ENCODE results near the gene PEAK1. TPM values are rescaled to one million over a fixed set of nuclear protein-coding genes. Genes with fewer than 3 reads are reported as not detected.

PEAK1 gene
- total RNA-seq, 1 donor from 2014 or later, result 75.2 TPM

DNA sequence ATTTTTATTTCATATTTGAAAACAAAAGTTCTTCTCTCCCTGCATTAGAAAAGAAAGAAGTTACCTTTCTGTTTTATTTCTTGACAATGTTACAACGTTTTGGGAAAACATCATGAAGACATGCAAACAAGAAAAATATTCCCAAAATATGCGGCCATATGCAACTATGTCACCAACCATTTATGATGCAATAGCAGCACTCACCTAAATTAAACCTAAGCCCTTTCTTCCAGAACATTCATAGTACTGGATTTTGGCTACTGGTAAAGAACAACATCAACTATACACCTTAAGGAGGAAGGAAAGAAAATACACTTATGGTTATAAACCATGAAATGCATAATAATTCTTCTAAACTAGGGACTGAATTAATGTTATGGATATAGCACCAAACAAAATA lies 164.5 kb downstream of the PEAK1 start:
- H3K4me3 ChIP-seq, result no peak overlapping the region
- H3K36me3 ChIP-seq, result peaks cover 22% of the 10 kb centered on the region
- TF ChIP-seq, protein P1, sequence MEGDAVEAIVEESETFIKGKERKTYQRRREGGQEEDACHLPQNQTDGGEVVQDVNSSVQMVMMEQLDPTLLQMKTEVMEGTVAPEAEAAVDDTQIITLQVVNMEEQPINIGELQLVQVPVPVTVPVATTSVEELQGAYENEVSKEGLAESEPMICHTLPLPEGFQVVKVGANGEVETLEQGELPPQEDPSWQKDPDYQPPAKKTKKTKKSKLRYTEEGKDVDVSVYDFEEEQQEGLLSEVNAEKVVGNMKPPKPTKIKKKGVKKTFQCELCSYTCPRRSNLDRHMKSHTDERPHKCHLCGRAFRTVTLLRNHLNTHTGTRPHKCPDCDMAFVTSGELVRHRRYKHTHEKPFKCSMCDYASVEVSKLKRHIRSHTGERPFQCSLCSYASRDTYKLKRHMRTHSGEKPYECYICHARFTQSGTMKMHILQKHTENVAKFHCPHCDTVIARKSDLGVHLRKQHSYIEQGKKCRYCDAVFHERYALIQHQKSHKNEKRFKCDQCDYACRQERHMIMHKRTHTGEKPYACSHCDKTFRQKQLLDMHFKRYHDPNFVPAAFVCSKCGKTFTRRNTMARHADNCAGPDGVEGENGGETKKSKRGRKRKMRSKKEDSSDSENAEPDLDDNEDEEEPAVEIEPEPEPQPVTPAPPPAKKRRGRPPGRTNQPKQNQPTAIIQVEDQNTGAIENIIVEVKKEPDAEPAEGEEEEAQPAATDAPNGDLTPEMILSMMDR (IDR thresholded peaks at IDR 0.05; ENCODE audit: borderline replicate concordance), result no peak
- no peak for DNase-seq
- intact Hi-C loops (cut with micrococcal nuclease), result no loop called here
- H3K27ac ChIP-seq (replicated peaks), result no peak overlapping the region
- H3K9me3 ChIP-seq (replicated peaks), result no peaks in the 10 kb centered on the region
- no peaks in the 10 kb centered on the region for H3K27me3 ChIP-seq (ENCODE audit: low read depth)
- H3K4me1 ChIP-seq, result no peaks in the 10 kb centered on the region

DNA sequence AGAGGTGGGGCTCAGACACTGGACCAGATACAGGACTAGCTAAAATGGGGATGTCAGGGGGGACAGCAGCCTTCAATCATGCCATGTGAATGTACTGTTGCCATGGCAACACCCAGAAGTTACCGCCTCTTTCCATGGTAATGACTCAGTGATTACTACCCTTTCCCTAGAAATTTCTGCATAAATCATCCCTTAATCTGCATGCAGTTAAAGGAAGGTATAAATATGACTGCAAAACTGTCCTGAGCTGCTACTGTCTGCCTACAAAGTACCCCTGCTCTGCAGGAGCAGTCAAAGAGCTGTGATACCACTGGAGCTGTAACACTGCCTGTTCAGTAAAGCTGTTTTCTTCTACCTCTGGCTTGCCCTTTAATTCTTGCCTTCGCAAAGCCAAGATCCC lies 168.2 kb downstream of the PEAK1 start:
- TF ChIP-seq, protein P1 (IDR thresholded peaks at IDR 0.05; ENCODE audit: borderline replicate concordance), result no peak
- peaks cover 42% of the 10 kb centered on the region for H3K36me3 ChIP-seq
- intact Hi-C loops (cut with micrococcal nuclease), result no loop called here

DNA sequence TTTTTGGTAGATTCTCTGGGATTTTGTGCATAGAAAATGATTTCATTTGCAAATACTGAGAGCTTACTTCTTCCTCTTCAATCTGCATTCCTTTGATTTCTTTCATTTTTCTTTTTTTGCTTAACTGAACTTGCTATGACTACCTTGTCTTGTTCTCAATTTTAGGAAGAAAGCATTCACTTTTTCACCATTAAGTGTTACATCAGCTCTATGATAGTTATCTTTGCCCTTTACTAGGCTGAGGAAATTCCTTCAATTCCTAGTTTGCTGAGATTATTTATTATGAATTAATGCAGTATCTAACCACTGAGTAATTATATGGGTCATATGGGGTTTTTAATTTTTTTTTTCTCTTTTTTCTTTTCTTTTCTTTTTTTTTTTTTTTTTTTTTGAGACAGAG lies 172.8 kb downstream of the PEAK1 start:
- Histone ChIP-seq H3K4me1 (no peaks in the 10 kb centered on the region), H3K4me3 (no peak overlapping the region), H3K27ac (replicated peaks) (no peak overlapping the region), H3K9me3 (replicated peaks) (no peaks in the 10 kb centered on the region), H3K27me3 (ENCODE audit: low read depth) (no peaks in the 10 kb centered on the region), H3K36me3 (peaks cover 44% of the 10 kb centered on the region)
- no peak for DNase-seq
- intact Hi-C loops (cut with micrococcal nuclease), result no loop called here
- TF ChIP-seq, protein P1 (IDR thresholded peaks at IDR 0.05; ENCODE audit: borderline replicate concordance), result no peak

More for the DNA sequence above, 168.2 kb downstream of the PEAK1 start:
- Histone ChIP-seq H3K27me3 (ENCODE audit: low read depth) (no peaks in the 10 kb centered on the region), H3K27ac (replicated peaks) (no peak overlapping the region), H3K4me1 (no peaks in the 10 kb centered on the region), H3K9me3 (replicated peaks) (no peaks in the 10 kb centered on the region), H3K4me3 (no peak overlapping the region)
- no peak for DNase-seq

DNA sequence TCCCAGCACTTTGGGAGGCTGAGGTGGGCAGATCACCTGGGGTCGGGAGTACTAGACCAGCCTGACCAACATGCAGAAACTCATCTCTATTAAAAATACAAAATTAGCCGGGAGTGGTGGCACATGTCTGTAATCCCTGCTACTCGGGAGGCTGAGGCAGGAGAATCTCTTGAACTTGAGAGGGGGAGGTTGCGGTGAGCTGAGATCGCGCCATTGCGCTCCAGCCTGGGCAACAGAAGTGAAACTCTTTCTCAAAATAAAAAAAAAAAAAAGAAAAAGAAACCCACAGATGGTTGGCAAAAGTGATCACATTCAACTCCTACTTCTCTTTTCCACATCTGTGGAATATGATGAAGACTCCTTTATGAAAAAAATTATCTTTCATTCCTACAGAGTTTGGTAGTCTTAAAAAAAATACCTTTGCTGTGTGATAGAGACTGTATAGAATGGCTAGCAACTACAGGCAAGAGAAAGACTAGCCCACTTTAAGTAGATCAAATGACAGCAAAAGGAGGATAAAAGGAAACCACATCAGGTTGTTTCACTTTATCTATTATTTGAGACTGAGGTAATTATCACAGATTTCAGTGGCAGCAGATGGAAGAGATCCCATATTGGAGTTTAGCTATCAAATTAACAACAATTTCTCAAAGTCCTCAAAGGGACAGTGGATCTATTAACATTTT lies 176.0 kb downstream of the PEAK1 start:
- no peaks in the 10 kb centered on the region for H3K27me3 ChIP-seq (ENCODE audit: low read depth)
- H3K4me1 ChIP-seq, result no peaks in the 10 kb centered on the region
- intact Hi-C loops (cut with micrococcal nuclease), result no loop called here
- peaks cover 24% of the 10 kb centered on the region for H3K36me3 ChIP-seq
- no peak overlapping the region for H3K4me3 ChIP-seq
- H3K9me3 ChIP-seq (replicated peaks), result no peaks in the 10 kb centered on the region
- TF ChIP-seq, protein P1 (IDR thresholded peaks at IDR 0.05; ENCODE audit: borderline replicate concordance), result no peak
- no peak for DNase-seq
- H3K27ac ChIP-seq (replicated peaks), result no peak overlapping the region

DNA sequence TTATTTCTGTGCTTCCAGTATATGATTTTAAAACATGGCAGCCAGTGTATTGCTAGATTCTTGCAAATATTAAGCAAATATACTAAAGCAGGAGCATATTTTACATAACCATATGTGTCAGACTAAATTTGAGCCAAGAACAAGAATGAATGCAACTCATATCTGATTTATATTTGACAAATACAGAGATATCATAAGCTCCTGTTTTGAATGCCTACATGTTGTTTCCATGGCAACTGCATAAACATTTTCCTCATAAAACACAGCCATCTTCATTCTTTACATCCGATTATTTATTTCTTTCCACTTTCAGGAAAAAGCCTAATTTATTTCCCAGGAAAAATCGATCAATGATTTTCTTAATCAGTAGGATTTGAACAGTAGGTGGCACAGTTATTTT lies 176.8 kb downstream of the PEAK1 start:
- TF ChIP-seq, protein P1 (IDR thresholded peaks at IDR 0.05; ENCODE audit: borderline replicate concordance), result no peak
- Histone ChIP-seq H3K27ac (replicated peaks) (no peak overlapping the region), H3K4me1 (no peaks in the 10 kb centered on the region), H3K36me3 (peaks cover 16% of the 10 kb centered on the region), H3K27me3 (ENCODE audit: low read depth) (no peaks in the 10 kb centered on the region), H3K9me3 (replicated peaks) (no peaks in the 10 kb centered on the region), H3K4me3 (no peak overlapping the region)
- intact Hi-C loops (cut with micrococcal nuclease), result no loop called here
- DNase-seq, result no peak

All from left ventricle myocardium inferior (tissue), 1 donor.